Activated T-helper 1 cell treated with Interleukin-2 at 50 U/mL for 16 hours (primary cell): ENCODE data around the gene PIP5KL1.
"Not testable (repeated sequence)": the region's sequence is repeated elsewhere in the genome, so short reads cannot be mapped to it uniquely, and the experiment has no call there.

Experiments
- DNase-seq: peaks from one replicate; pipeline ENCODE4 v3.0.0-alpha.2; 2020; ENCODE audit warnings: low read depth

The PIP5KL1 gene

DNA sequence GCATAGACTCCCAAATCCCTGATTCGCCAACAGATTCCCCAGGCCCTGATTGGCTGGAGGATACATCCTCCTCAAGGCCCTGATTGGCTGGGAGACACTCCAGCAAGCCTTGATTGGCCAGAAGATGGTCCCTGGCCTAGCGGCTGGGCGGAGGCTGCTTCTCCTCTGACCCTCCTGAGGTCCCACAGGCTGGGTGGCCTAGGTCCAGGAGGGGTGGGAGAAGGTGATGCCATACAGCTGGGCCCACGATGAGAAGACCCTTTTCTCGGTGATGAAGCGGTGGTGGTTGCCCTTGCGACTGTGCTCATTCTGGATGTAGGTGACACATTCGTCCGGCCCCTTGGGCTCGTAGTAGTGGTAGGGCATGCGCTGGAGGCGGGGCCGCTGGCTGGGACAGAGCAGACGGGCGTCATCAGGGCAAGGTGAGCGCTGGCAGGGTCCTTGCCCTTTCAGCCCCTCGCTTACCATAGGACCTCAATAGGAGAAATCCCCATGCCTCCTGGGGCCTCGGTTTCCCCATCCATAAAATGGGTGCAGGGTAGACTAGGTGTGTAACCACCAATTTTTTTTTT is 44.1 kb downstream of the PIP5KL1 start:
- DNase-seq = no peak

DNA sequence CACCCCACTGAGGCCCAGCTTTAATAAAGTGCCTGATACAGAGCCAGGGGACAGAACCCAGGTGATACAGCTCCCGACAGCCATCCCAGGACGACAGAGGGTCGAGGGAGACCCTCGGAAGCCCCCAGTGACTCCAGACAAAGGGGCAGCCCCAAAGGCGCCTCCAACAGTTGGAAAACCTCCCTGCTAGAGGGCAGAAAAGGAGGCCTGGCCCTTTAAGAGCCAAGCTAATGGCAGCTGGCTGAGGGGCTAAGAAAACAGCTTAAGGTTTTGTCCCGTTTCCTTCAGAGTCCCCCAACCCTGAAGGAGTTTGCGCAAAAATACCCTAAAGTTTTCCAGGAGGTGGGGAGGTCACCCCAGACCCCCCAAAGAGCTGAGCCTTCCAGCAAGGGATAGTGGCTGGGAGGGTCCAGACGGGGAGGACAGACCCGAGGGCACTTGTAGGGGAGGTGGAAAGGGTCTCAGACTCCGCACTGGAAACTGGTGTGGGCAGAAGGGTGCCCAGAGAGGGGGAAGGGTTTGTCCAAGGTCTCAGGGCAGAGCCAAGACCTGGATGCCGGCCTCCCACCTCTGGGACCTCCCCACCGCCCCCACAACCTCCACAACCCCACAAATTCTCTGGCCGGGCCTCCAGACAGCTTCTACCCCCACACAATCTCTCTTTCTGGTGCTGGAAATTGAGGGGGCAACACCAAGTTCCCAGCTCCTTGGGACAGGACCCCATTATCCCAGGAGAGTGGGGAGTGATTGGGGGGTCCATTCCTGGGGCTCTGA is 44.9 kb downstream of the PIP5KL1 start:
- no peak for DNase-seq

DNA sequence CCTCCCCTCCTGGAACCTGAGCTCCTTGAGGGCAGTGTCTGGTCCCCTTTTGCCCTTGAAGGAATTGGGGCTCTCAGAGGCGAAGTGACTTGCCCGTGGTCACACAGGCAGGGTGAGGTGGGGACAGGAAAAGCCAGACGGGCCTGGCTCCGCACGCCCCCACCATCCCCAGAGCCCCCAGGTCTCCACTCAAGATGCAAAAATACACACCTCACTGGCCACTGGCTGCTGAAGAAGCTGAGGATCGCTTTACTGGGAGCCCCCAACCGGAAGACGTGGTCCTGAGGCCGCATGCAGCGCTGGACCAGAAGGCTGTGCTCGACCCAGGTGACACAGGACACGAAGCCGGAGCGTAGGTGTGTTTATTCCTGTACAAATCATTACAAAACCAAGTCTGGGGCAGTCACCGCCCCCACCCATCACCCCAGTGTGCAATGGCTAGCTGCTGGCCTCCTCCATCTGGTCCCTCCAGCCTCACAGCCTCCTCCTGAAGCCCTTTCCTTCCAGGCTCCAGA is 45.5 kb downstream of the PIP5KL1 start:
- no peak for DNase-seq

DNA sequence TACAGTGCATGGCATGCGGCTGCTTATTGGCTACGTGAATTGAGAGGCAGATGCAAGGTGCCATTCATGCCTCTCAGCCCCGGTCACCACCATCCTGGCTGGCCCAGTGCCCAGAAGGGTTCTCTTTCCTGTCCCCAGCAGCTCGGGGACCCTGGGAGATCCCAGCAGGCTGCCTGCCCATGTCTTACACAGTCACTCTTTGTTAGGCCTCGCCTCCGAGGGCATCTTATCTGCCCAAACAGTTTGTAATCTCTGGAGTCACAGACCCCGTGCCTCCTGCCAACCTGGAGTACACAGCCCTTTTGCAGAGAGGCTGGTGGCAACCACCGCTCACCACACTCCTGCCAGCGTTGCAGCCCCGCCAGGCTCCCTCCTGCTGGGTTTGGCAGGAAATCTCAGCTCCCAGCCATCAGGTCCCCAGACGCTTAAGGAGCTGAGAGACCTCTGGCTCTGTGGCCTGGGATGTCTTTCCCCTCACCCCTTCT is 46.1 kb downstream of the PIP5KL1 start:
- no peak for DNase-seq

DNA sequence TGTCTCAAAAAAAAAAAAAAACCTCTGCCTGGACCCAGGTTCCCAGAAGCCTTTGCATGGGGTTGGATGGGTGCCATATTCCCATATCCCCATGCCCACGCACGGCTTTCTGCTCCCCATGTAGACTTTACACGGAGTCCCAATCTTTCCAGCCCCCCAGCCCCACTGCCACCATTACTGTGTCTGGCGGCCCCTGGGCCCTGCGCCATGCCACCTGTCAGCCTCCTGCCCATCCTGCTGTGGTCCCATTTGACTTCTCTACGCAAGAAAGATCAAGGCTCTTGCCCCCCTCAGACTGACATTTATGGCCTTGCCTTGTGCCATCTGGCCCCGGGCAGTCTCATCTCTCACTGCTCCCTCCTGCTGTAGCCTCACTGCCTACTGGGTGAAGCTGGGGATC is 46.6 kb downstream of the PIP5KL1 start:
- no peak for DNase-seq

DNA sequence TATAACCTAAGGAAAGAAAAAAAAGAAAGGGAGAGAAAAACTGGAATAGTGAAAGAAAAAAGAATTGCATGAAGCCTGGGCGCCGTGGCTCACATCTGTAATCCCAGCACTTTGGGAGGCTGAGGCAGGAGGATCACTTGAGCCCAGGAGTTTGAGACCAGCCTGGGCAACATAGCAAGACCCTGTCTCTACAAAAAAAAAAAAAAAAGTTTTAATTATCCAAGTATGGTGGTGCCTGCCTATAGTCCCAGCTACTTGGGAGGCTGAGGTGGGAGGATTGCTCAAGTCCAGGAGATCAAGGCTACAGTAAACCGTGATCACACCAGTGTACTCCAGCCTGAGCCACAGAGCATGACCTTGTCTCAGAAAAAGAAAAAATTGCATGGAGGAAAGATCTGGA is 48.9 kb downstream of the PIP5KL1 start:
- not testable (repeated sequence) for DNase-seq

DNA sequence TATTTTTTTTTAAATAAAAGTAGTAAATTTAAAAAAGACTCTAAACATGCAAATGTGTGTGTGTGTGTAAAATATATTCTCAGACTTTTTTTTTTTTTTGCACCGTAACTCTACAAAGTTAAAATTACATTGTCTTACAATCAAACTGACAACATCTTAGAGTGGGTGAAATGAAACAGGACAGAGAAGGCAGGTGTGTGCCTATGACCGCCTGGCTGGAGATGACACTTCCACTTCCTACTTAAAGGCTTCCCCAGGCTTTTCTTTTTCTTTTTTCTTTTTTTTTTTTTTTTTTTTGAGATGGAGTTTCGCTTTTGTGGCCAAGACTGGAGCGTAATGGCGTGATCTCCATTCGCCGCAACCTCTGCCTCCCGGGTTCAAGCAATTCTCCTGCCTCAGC is 50.4 kb downstream of the PIP5KL1 start:
- DNase-seq = no peak

DNA sequence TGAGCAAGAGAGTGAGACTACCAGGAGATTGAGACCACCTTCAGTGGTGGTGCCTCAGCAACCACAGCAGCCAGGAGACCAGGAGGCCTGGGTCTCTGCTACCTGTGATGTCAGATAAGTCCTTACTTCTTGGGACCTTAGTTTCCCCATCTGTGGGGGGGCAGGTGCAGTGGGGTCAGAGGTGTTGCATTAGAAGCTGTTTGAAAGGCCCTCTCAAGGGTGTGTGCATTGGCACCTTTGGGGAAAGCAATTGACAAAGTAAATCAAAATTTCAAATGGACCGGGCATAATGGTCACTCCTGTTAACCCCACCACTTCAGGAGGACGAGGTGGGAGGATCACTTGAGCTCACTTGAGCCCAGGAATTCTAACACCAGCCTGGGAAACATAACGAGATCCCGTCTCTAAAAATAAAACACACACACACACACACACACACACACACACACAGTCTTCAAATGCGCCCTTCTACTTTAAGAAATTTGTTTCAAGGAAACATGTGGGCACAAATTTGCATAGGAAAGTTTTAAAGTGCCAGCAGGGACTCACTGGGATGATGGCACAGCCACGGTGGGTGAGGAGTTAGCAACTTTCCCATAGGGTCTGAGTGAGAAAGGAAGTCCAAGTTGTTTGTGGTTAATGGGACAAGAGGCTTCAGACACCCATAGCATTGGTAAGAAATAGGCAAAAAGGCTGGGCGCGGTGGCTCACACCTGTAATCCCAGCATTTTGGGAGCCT is 51.8 kb downstream of the PIP5KL1 start:
- no peak for DNase-seq

DNA sequence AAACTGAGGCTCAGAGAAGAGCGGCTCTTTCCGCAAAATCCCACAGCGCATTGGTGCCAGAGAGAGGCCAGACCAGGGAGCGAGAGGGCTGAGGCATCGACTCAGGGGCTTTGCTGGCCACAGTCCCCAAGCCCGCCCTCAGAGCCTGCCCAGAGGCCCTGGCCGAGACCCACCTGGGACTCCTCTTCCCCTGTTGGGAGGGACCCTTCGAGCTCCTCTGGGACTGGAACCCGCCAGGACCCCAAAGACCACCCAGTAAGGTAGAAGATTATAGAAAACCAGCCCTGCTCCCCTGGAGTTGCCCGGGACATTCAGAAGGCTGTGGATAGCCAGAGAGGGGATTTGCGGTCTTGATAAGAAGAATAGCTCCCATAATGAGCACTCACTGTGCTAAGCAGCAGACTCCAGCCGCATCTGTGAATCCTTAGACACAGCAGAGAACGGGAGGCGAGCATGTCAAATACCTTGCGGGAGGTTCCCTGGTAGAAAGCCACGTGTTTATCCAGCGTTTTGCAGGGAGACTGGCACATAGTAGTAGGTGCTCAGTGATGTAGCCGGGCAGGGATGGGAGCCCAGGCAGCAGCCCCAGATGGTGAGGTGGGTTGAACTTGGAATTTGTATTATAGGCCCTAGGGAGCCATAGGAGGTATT is 52.5 kb downstream of the PIP5KL1 start:
- no peak for DNase-seq

DNA sequence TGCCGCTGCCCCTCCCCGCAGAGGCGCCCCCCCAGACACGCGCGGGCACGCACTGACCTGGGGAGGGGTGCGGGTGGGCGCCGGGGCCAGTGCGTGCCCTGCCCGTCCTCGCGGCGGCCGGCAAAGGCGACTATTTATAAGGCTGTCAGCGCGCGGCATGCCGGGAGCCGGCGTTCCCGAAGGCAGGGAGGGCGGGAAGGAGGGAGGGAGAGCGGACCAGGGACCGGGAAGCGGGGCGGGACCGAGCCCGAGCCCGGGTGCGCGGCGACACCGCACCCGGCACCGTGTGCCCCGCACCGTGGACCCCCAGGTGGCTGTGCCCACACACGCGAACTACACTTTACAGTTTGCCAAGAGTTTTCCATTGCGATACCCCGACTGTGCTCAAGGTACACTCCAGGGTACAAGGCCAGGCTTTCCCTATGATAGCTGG is 53.0 kb downstream of the PIP5KL1 start, which contains the start of gene AK1:
Gene AK1, minus strand, starts transcription at position 110 of the 433 bp plus-strand sequence. CDS start 3,058 bp downstream, outside the sequence.
- DNase-seq = no peak

DNA sequence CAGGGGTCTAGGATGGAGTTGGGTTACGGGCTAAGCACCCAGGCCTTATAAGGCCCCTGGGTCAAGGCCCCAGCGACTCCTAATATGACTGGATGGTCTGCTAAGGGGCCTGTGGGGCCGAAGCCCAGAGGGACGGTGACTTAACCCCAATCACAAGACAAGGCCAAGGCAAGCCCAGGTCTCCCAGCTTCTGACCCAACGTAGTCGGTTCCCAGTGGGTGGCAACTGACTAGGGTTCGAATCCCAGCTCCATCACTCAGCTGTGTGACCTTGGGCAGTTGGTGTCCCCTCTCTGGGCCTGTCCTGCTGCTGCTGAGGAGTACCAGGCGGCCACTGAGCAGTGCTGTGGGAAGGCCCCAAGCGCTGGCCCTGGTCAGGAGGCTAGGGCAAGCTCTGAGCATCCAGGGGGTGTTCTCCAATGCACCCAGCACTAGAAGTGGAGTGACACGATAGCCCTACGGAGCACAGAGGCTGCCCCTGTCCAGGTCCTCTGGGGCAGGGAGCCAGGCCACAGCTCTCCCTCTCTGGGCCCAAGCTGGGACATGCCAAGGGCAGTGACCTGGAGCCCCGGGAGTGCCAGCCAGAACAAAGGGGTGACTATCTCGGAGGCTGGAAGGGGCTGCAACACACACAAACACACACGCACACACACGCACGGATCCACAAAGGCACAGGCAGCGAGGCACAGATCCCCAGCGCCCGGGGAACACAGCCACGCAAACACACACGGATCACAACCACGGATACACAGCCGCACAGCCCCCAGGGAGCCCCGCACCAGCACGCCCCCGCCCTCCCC is 53.6 kb downstream of the PIP5KL1 start:
- no peak for DNase-seq

DNA sequence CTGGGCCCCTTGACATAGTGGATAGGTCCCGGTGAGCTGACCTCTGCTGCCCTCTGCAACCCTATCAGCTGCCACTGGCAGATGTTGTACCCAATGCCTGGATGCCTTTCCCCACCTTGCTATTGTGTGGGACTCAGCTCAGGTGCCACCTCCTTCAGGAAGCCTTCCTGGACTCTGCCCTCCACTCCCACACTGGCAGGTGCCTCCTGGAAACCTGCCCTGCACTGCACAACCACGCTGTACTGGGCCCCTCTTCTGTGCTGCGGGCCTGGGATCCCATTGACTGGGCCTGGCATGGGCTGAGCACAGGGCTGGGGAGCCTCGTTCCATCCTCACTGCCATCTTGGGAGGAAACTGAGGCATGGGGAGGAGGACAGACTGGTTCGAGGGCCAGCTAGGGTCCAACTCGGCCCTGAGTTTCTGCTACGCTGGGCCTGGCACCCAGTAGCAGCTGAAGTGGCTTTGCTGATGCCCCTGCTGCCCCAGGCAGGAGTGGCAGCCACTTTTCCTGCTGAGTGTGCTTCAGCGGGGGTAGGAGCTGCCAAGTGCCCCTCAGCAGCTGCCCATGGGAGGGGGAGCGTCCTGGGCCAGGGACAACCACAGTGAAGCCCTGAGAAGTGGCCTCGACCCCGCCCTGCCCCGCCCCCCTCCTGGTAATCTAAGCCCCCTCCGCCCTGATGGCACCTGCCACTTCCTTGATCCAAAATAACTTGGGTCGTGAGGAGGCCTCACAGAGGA is 54.4 kb downstream of the PIP5KL1 start:
- DNase-seq = no peak

DNA sequence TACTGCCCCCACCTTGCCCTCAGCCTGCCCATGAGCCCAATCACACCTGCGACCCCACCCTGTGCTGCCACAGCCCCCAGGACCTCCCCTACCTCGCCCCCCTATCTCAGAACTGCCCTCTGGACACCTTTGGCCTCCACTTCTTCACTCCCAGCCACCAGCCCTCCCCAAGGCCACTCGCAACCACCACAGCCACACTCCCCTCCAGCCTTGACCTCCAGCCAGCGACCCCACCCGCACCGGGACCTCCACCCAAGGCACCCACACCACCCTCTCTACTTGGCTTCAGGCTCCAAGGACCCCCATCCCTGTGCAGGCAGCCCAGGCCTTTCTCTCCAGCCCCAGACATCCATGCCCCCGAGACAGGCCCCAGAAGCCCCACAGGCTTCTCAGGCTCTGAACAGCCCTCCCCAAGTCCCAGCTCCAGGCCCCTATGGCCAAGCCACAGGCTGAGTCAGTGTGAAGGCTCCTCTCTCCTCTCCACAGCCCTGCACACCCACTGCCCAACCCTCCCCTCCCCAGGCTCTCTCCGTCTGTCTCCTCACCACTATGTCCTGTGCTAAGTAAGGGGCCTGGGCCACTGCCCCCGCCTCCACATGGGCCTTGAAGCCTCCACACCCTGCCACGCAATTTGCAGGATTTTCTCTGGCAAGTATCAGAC is 55.1 kb downstream of the PIP5KL1 start:
- DNase-seq = no peak

DNA sequence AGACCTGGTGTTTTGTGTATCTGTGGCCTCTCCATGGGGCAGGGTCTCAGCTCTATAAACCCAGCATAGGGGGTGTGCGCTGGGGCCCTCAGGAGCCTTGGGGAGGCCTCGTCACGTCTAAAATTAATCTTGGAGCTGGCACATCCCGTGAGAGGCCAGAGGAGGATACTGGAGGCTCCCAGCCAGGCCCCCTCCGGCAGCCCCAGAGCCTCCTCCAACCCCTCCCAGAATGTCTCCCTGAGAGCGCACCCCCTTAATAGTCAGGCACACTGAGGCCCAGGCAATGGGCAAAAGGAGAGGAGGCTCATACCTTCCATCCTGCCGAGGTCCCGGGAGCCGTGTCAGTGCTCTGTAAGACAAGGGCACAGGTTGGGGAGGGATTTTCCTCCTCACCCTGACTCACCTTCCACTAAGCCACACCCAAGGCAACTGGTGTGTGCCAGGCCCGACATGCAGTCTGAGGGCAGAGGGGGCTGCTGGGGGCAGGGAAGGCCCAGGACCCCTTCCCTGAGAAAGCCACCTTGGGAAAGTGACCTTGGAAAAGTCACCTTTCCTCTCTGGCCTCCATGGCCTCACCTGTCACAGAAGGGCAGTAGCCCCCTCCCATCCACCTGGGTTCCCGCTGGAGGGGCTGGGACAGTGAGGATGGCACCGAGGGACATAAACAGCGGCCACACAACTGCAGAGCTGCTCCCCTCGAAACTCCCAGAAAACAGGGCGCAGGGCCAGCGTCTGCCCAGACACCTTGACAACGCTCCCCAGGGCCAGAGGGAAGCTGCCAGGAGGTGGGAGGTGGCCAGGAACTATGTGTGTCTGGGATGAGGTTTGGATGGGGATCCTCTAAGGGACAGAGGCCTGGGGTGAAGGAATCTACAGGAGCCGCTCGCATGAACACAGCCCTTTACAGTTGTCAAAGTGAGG is 56.0 kb downstream of the PIP5KL1 start:
- no peak for DNase-seq

DNA sequence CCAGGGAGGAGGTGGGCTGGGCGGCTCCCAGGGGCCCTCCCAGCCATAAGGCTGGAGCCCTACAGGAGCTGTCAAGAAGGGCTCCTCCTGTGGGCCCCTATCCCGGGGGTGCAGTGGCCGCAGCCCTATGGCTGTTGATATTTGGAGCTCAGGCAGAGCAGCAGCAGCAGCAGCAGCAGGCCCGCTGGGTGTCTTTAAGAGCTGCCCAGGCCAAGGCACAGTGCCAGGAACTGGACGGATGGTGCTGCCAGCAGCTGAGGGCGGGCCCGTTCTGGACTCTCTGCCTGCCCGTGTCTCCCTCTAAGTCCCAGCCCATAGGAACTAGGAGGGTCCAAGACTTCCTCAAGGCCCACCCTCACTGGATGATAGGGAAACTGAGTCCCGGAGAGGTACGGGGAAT is 56.7 kb downstream of the PIP5KL1 start:
- no peak for DNase-seq

DNA sequence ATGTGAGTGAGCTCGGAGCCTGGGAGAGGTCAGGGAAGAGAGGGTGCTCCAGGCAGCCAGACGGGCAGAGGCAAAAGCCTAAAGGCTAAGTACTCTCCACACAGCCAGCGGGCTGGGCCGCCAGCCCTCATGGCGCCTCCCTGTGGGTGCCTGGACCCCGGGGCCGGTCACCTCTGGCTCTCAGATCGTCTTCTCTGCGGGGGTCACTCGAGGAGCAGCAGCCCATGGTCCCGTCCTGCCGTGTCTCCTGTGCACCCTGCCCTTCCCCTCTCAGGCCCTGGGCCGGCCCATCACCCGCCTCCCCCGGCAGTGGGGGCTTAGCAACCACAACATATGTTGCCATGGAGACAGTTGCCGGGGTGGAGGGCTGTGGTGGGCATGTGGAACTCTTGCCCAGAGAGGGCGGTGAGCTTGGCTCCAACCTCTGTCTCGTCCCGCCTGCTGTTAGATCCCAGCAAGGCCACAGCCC is 57.3 kb downstream of the PIP5KL1 start:
- DNase-seq = no peak

DNA sequence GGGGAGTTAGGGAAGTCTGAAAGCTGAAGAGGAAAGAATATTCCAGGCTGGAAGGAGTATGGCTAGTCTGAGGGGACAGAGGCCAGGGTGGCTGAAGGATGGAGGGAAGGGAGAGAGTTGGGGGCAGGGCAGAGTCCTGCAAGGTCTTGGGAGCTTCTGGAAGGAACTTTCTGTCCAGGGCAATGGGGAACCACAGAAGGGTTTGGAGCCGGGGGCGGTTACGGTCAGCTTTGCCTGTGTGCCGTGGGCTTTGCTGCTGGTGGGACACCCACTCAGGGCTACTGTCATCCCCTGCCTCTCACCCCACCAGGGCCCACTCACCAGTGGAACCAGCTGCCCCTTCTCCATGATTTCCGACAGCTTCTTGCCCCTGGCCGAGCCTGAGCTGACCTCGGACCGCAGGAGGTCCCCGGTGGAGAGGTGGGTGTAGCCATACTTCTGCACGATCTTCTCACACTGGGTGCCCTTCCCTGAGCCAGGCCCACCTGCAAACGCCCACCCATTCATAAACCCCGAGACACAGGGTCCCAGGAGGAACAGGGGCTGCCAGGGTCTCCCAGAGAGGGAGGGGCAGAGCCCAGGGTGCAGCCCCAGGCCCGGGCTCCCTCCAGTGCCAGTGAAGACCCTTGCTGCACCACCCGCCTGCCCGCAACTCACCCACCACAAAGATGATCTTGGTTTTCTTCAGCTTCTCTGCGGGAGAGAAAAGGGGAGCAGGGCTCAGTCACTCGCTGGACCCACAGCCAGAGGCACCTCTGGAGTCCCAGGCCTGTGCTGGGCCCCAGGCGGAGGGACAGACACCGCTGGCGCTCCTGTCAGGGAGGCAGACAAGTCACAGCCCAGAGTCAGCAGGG is 58.0 kb downstream of the PIP5KL1 start:
- DNase-seq = no peak

DNA sequence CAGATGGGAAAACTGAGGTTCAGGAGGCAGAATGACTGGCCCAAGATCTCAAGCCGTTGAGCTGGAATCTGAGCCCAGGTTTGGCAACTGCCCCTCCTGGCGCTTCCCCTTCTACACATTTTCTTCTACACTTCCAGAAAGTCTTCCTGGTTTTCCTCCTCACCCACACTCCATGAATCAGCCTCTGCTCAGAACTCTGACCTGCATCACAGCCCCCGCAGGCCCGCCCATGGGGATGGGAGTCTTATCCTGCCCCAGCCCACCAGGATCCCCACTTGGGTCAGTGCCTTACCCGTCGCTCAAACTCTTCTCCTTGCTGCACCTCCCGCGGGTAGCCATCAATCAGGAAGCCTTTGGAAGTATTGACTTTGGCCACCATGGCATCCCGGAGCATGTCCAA is 59.0 kb downstream of the PIP5KL1 start:
- DNase-seq = no peak
